MM.1S (cell line): ENCODE measurements around the gene SLC25A28.

Experiments
- CTCF ChIP-seq: fragments of 300-600 bp; sonication (generic); IDR thresholded peaks from 2 replicates; pipeline ENCODE4 v1.5.1; 2016; ENCODE audit warnings: antibody characterized with exemption, low read length, mixed read lengths
- EZH2phosphoT487 ChIP-seq: fragments of 300-600 bp; sonication (generic); IDR thresholded peaks from 2 replicates; pipeline ENCODE4 v1.6.1; 2018; ENCODE audit warnings: antibody characterized with exemption, low read length

GRCh38 chr10:99615426-99615825 lies 4.8 kb downstream of the SLC25A28 start:
- TF ChIP-seq CTCF (no peak), EZH2phosphoT487 (no peak)
